Stimulated activated CD8-positive, alpha-beta memory T cell treated with anti-CD3 and anti-CD28 coated beads, Interleukin-7, amount 100 ng/mL, for 24 hours (primary cell): ENCODE measurements around the gene SLC49A4.

Experiments
- DNase-seq: peaks from one replicate; pipeline ENCODE4 v3.0.0-alpha.2; 2020; ENCODE audit warnings: low read depth

The SLC49A4 gene

GRCh38 chr3:122929188-122930062 is 134.6 kb downstream of the SLC49A4 start:
- no peak for DNase-seq

GRCh38 chr3:122930063-122930997 is 135.5 kb downstream of the SLC49A4 start:
- no peak for DNase-seq
